Nephron progenitor cell (in vitro differentiated cells): ENCODE data around the gene ARID5B.

Experiments
- DNase-seq: peaks from one replicate; pipeline ENCODE4 v3.0.0; 2021
- H3K27ac Mint-ChIP-seq: 2 replicates; pipeline ENCODE4 v1.8.0; 2021; ENCODE audit warnings: mild to moderate bottlenecking, moderate library complexity, mixed read lengths
- H3K27me3 Mint-ChIP-seq: 2 replicates; pipeline ENCODE4 v1.8.0; 2021; ENCODE audit warnings: mild to moderate bottlenecking, low read depth, mixed read lengths; ENCODE audit not compliant: poor library complexity
- H3K36me3 Mint-ChIP-seq: 2 replicates; pipeline ENCODE4 v1.8.0; 2021; ENCODE audit warnings: low read depth, mixed read lengths
- H3K4me1 Mint-ChIP-seq: 2 replicates; pipeline ENCODE4 v1.8.0; 2021; ENCODE audit warnings: mixed read lengths
- H3K4me3 Mint-ChIP-seq: 2 replicates; pipeline ENCODE4 v1.8.0; 2021; ENCODE audit warnings: mild to moderate bottlenecking, moderate library complexity, mixed read lengths
- H3K9me3 Mint-ChIP-seq: 2 replicates; pipeline ENCODE4 v1.8.0; 2021; ENCODE audit warnings: mild to moderate bottlenecking, moderate library complexity, mixed read lengths
- CTCF ChIP-seq: fragments of 200-600 bp; sonication (generic); IDR thresholded peaks from 2 replicates; pipeline ENCODE4 v1.5.0; 2021; ENCODE audit warnings: antibody characterized with exemption

Gene ARID5B

DNA sequence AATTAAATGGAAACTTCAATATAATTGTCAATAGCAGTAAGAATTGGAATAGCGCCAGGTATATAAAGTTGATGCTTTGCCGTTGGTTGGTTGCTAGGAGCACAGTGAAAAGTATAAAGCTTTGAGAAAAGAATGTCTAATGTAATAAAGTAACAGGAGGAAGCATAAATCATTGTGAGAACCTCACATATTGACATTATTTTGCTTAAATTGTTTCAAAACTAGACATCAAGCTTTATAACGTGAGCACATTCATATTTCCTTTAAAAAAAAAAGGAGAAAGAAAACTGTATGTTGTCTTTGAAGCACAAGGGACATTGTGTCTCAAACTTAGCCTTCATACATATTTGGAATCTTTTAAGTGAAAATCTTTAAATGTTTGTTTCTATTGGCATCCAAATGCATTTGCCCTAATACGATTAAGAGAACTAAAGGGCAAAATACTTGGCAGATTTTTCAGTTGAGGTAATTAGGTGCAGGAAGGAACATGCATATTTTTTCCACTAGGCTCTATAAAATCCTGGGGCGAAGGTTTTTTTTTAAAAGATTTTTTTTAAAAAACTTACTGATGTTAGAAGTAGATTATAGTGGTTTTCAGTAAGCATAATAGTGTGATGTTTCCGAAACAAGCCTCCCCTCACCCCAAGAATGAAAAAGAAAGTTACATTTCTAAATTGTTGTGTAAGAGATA, 92.4 kb downstream of the ARID5B start:
- DNase-seq: no peak
- Mint-ChIP-seq H3K36me3 (peaks cover 36% of the 10 kb centered on the region), H3K27ac (no peak overlapping the region), H3K4me3 (no peak overlapping the region), H3K9me3 (peaks cover 3% of the 10 kb centered on the region), H3K27me3 (no peaks in the 10 kb centered on the region), H3K4me1 (peaks cover 21% of the 10 kb centered on the region)
- TF ChIP-seq CTCF: no peak

- H3K4me1 Mint-ChIP-seq: peaks cover 21% of the 10 kb centered on the region
- H3K4me3 Mint-ChIP-seq: no peak overlapping the region
- no peak for DNase-seq
- H3K9me3 Mint-ChIP-seq: peaks cover 3% of the 10 kb centered on the region
- no peaks in the 10 kb centered on the region for H3K27me3 Mint-ChIP-seq
- H3K27ac Mint-ChIP-seq: no peak overlapping the region
- no peak for TF ChIP-seq CTCF
- peaks cover 43% of the 10 kb centered on the region for H3K36me3 Mint-ChIP-seq
Observed at GRCh38 chr10:61994405-61995219, 93.1 kb downstream of the ARID5B start.

GRCh38 chr10:61995220-61995503, 93.7 kb downstream of the ARID5B start:
- Mint-ChIP-seq H3K9me3 (peaks cover 3% of the 10 kb centered on the region), H3K27ac (no peak overlapping the region), H3K27me3 (peaks cover 5% of the 10 kb centered on the region), H3K4me3 (no peak overlapping the region), H3K4me1 (peaks cover 21% of the 10 kb centered on the region), H3K36me3 (peaks cover 49% of the 10 kb centered on the region)
- TF ChIP-seq CTCF: no peak
- no peak for DNase-seq

- peaks cover 6% of the 10 kb centered on the region for H3K4me1 Mint-ChIP-seq
- TF ChIP-seq CTCF: no peak
- H3K36me3 Mint-ChIP-seq: peaks cover 53% of the 10 kb centered on the region
- H3K27ac Mint-ChIP-seq: no peak overlapping the region
- no peak for DNase-seq
- H3K9me3 Mint-ChIP-seq: peaks cover 3% of the 10 kb centered on the region
- H3K4me3 Mint-ChIP-seq: no peak overlapping the region
- peaks cover 5% of the 10 kb centered on the region for H3K27me3 Mint-ChIP-seq
Observed at GRCh38 chr10:61998937-61999336, 97.4 kb downstream of the ARID5B start.

DNA sequence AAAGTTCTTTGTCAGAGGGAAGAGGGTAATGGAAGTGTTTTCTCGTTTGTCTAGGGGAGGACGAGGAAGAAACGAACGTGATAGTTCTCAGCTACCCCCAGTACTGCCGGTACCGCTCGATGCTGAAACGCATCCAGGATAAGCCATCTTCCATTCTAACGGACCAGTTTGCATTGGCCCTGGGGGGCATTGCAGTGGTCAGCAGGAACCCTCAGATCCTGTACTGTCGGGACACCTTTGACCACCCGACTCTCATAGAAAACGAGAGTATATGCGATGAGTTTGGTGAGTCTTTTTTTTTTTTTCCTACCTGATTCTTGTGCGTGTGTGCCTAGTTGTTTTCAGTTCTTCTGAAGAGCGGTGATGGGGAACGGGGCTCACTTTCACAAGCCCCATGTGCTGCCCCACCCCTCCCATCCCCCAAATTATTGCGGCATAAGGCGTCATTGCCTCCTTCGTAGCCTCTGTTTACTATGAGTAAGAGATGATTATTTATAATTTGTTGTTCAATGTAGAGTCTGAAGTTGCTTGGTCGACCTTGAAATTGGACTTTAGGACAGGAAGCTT, 98.6 kb downstream of the ARID5B start:
- H3K27ac Mint-ChIP-seq: no peak overlapping the region
- no peak overlapping the region for H3K4me3 Mint-ChIP-seq
- peaks cover 3% of the 10 kb centered on the region for H3K9me3 Mint-ChIP-seq
- H3K4me1 Mint-ChIP-seq: no peaks in the 10 kb centered on the region
- H3K36me3 Mint-ChIP-seq: peaks cover 53% of the 10 kb centered on the region
- H3K27me3 Mint-ChIP-seq: peaks cover 5% of the 10 kb centered on the region
- no peak for DNase-seq
- no peak for TF ChIP-seq CTCF
